ENCODE results near the gene CLCNKB.

DNA sequence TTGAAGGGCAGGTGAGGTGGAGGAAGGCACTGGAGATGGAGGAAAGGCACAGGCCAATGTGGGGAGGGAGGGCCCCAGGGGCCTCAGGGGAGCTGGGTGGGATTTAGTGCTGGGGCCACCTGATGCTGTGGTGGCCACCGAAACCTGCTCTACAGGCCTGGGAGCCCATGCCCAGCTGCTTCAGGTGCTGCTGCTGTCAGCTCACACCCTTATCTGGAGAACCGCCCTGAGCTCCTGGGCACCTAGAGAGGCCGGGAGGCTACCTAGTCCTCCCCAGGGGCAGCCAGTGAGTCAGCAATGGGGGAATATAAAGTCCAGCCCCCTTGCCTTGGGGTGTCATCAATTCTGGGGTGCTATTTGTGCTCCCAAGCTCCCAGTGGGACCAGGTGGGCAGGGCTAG is 17.7 kb downstream of the CLCNKB start:
- TF ChIP-seq CTCF (IDR thresholded peaks at IDR 0.05) = no peak
- no peak for TF ChIP-seq ZFX (IDR thresholded peaks at IDR 0.05; ENCODE audit: borderline replicate concordance)
